Measurements from ENCODE around the gene DDX39A. TPM values are rescaled to one million over a fixed set of nuclear protein-coding genes. Genes with fewer than 3 reads are reported as not detected.
"Not testable (repeated sequence)": the region's sequence is repeated elsewhere in the genome, so short reads cannot be mapped to it uniquely, and the experiment has no call there.

Gene DDX39A
- total RNA-seq, 2 donors from 2014 or later, result 225 to 236 TPM

GRCh38 chr19:14381689-14382474 is 37.3 kb downstream of the DDX39A start:
- Mint-ChIP-seq H3K9me3 (no peaks in the 10 kb centered on the region), H3K27me3 (ENCODE audit: low read depth) (no peaks in the 10 kb centered on the region), H3K36me3 (ENCODE audit: insufficient read depth in 2 of 2) (peaks cover 19 to 28% of the 10 kb centered on the region in 2 donors), H3K27ac (peak overlapping the region; percentile 94), H3K4me3 (peak overlapping the region; percentile 89 to 92), H3K4me1 (ENCODE audit: low read depth) (peaks cover 50% of the 10 kb centered on the region)
- DNase-seq, result peak; percentile 81 to 82
- peak; percentile 61 to 62 for ATAC-seq (replicated peaks in 1 of 2)

- Mint-ChIP-seq H3K4me1 (ENCODE audit: low read depth) (peaks cover 60% of the 10 kb centered on the region), H3K27ac (peak overlapping the region; percentile 83)
These were observed 39.7 kb downstream of the DDX39A start for GRCh38 chr19:14379294-14380065.

GRCh38 chr19:14378890-14379289 is 40.3 kb downstream of the DDX39A start:
- Mint-ChIP-seq H3K9me3 (no peaks in the 10 kb centered on the region), H3K27me3 (ENCODE audit: low read depth) (no peaks in the 10 kb centered on the region), H3K36me3 (ENCODE audit: insufficient read depth in 2 of 2) (peaks cover 10 to 14% of the 10 kb centered on the region in 2 donors), H3K4me1 (ENCODE audit: low read depth) (peaks cover 59% of the 10 kb centered on the region), H3K27ac (no peak overlapping the region), H3K4me3 (no peak overlapping the region)
- DNase-seq, result no peak
- no peak for ATAC-seq (replicated peaks in 1 of 2)

More at GRCh38 chr19:14379294-14380065, 39.7 kb downstream of the DDX39A start:
- Mint-ChIP-seq H3K27me3 (ENCODE audit: low read depth) (no peaks in the 10 kb centered on the region), H3K4me3 (peak overlapping the region; percentile 29 to 89), H3K36me3 (ENCODE audit: insufficient read depth in 2 of 2) (peaks cover 13 to 15% of the 10 kb centered on the region in 2 donors), H3K9me3 (no peaks in the 10 kb centered on the region)
- ATAC-seq (replicated peaks in 1 of 2) (no peak), DNase-seq (no peak)

- Mint-ChIP-seq H3K4me3 (peak overlapping the region; percentile 22 to 26), H3K27me3 (ENCODE audit: low read depth) (no peaks in the 10 kb centered on the region)
These were observed 41.2 kb downstream of the DDX39A start for GRCh38 chr19:14377883-14378328.

GRCh38 chr19:14375582-14376291 is 43.4 kb downstream of the DDX39A start:
- ATAC-seq (replicated peaks in 1 of 2), result peak; percentile 15 to 25
- H3K27me3 Mint-ChIP-seq (ENCODE audit: low read depth), result no peaks in the 10 kb centered on the region

More at GRCh38 chr19:14377883-14378328, 41.2 kb downstream of the DDX39A start:
- Mint-ChIP-seq H3K27ac (no peak overlapping the region), H3K9me3 (no peaks in the 10 kb centered on the region), H3K4me1 (ENCODE audit: low read depth) (peaks cover 65% of the 10 kb centered on the region), H3K36me3 (ENCODE audit: insufficient read depth in 2 of 2) (peaks cover 8 to 11% of the 10 kb centered on the region in 2 donors)
- DNase-seq, result no peak
- no peak for ATAC-seq (replicated peaks in 1 of 2)

GRCh38 chr19:14375055-14375581 is 44.0 kb downstream of the DDX39A start:
- Mint-ChIP-seq H3K27me3 (ENCODE audit: low read depth) (no peaks in the 10 kb centered on the region), H3K4me3 (peak overlapping the region; percentile 79 to 85), H3K4me1 (ENCODE audit: low read depth) (peaks cover 81% of the 10 kb centered on the region), H3K27ac (peak overlapping the region; percentile 93), H3K36me3 (ENCODE audit: insufficient read depth in 2 of 2) (no peaks in the 10 kb centered on the region), H3K9me3 (no peaks in the 10 kb centered on the region)
- ATAC-seq (replicated peaks in 1 of 2) (peak; percentile 70 to 80), DNase-seq (peak; percentile 70 to 71)

More at GRCh38 chr19:14375582-14376291, 43.4 kb downstream of the DDX39A start:
- peak overlapping the region; percentile 93 for H3K27ac Mint-ChIP-seq
- no peaks in the 10 kb centered on the region for H3K9me3 Mint-ChIP-seq
- peaks cover 84% of the 10 kb centered on the region for H3K4me1 Mint-ChIP-seq (ENCODE audit: low read depth)
- H3K36me3 Mint-ChIP-seq (ENCODE audit: insufficient read depth in 2 of 2), result no peaks in the 10 kb centered on the region
- peak overlapping the region; percentile 79 to 85 for H3K4me3 Mint-ChIP-seq
- no peak for DNase-seq

- not testable (repeated sequence) for H3K36me3 Mint-ChIP-seq (ENCODE audit: insufficient read depth in 2 of 2); DNase-seq; ATAC-seq (replicated peaks in 1 of 2); H3K27me3 Mint-ChIP-seq (ENCODE audit: low read depth); H3K9me3 Mint-ChIP-seq
- Mint-ChIP-seq H3K27ac (peak overlapping the region; percentile 93), H3K4me3 (peak overlapping the region; percentile 79 to 85), H3K4me1 (ENCODE audit: low read depth) (peaks cover 81% of the 10 kb centered on the region)
These were observed 44.8 kb downstream of the DDX39A start for GRCh38 chr19:14374313-14374712.

GRCh38 chr19:14372384-14373077 is 46.6 kb downstream of the DDX39A start:
- not testable (repeated sequence) for H3K36me3 Mint-ChIP-seq (ENCODE audit: insufficient read depth in 2 of 2); DNase-seq
- peak overlapping the region; percentile 63 to 76 for H3K4me3 Mint-ChIP-seq

GRCh38 chr19:14371301-14371821 is 47.8 kb downstream of the DDX39A start:
- no peak for DNase-seq
- H3K27ac Mint-ChIP-seq, result peak overlapping the region; percentile 79
- no peak for ATAC-seq (replicated peaks in 1 of 2)
- peaks cover 91% of the 10 kb centered on the region for H3K4me1 Mint-ChIP-seq (ENCODE audit: low read depth)
- peaks cover 2% of the 10 kb centered on the region in 2 donors for H3K9me3 Mint-ChIP-seq
- peak overlapping the region; percentile 63 to 76 for H3K4me3 Mint-ChIP-seq
- peaks cover 2 to 8% of the 10 kb centered on the region in 2 donors for H3K36me3 Mint-ChIP-seq (ENCODE audit: insufficient read depth in 2 of 2)
- H3K27me3 Mint-ChIP-seq (ENCODE audit: low read depth), result no peaks in the 10 kb centered on the region

More at GRCh38 chr19:14372384-14373077, 46.6 kb downstream of the DDX39A start:
- ATAC-seq (replicated peaks in 1 of 2); H3K9me3 Mint-ChIP-seq; H3K27me3 Mint-ChIP-seq (ENCODE audit: low read depth): not testable (repeated sequence)
- H3K27ac Mint-ChIP-seq, result peak overlapping the region; percentile 93
- H3K4me1 Mint-ChIP-seq (ENCODE audit: low read depth), result peaks cover 84% of the 10 kb centered on the region

GRCh38 chr19:14370940-14371280 is 48.2 kb downstream of the DDX39A start:
- ATAC-seq (replicated peaks in 1 of 2) (no peak), DNase-seq (no peak)
- H3K27ac Mint-ChIP-seq, result peak overlapping the region; percentile 100
- no peaks in the 10 kb centered on the region for H3K27me3 Mint-ChIP-seq (ENCODE audit: low read depth)
- peaks cover 2 to 8% of the 10 kb centered on the region in 2 donors for H3K36me3 Mint-ChIP-seq (ENCODE audit: insufficient read depth in 2 of 2)
- peaks cover 2% of the 10 kb centered on the region in 2 donors for H3K9me3 Mint-ChIP-seq
- peaks cover 91% of the 10 kb centered on the region for H3K4me1 Mint-ChIP-seq (ENCODE audit: low read depth)
- peak overlapping the region; percentile 86 to 97 for H3K4me3 Mint-ChIP-seq

GRCh38 chr19:14370169-14370939 is 48.8 kb downstream of the DDX39A start:
- peaks cover 87% of the 10 kb centered on the region for H3K4me1 Mint-ChIP-seq (ENCODE audit: low read depth)
- H3K9me3 Mint-ChIP-seq, result peaks cover 2% of the 10 kb centered on the region in 2 donors
- H3K27ac Mint-ChIP-seq, result peak overlapping the region; percentile 100
- H3K27me3 Mint-ChIP-seq (ENCODE audit: low read depth), result no peaks in the 10 kb centered on the region
- H3K36me3 Mint-ChIP-seq (ENCODE audit: insufficient read depth in 2 of 2), result peaks cover 2 to 8% of the 10 kb centered on the region in 2 donors
- DNase-seq (peak; percentile 58 to 69), ATAC-seq (replicated peaks in 1 of 2) (peak; percentile 17 to 23)
- H3K4me3 Mint-ChIP-seq, result peak overlapping the region; percentile 86 to 97

Data from activated T-cell treated with anti-CD3 and anti-CD28 coated beads, Interleukin-2, amount 50 U/mL, for 72 hours (primary cell).